ENCODE measurements around the gene ABHD17A.

DNA sequence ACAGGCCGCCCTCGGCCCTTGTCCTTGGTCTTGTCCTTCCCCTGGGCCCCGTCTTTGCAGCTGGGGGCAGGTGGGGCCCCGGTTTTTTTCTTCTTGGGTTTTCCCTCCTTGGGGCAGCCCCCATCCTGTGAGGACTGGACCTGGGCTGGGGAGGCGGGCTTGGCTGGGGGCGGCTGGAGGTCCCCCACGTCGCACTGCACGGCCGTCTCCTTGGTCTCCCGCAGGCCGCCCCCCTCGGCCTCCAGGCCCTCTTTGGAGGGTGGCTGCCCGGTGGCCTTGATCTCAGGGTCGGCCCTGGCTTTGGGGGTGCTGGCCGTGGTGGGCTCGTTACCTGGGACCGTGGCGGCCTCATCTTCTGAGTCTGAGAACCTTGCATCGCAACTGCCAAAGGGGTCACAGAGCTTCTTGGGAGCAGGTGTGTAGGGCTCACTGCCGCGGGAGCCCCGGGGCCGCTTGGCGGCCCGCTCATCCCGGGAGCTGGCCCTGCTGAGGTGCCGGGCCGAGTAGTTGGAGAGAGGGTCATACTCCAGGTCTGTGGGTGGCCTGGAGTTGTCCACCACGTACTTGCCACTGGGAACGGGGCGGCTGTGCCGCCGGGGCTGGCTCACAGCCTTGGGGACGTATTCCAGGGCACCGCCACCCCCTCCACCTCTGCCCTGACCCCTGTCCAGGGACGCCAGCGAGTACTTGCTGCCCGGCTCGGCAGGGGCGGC lies 57.6 kb downstream of the ABHD17A start:
- TF ChIP-seq POLR2A (IDR thresholded peaks at IDR 0.05; ENCODE audit: low read length) (no peak), GATA1 (IDR thresholded peaks at IDR 0.05; ENCODE audit: low read depth, low read length) (no peak)
